HG03354 (cell line): ENCODE measurements around the gene TGM1.

Source experiments
- ATAC-seq: cut with Tn5 transposase; IDR thresholded peaks from one replicate; pipeline ENCODE4 v1.9.1; 2021; ENCODE audit warnings: mild to moderate bottlenecking; ENCODE audit not compliant: unreplicated experiment, poor library complexity, severe bottlenecking

Gene TGM1

GRCh38 chr14:24262821-24263733, at the start of gene TGM1:
TGM1 (minus strand) TSS chr14:24263177; CDS start chr14:24262352, 825 bp downstream.
- no peak for ATAC-seq

GRCh38 chr14:24311837-24312615, 49.0 kb upstream of the TGM1 start:
- no peak for ATAC-seq

GRCh38 chr14:24310646-24311604, 47.9 kb upstream of the TGM1 start, which contains the start of gene LTB4R:
LTB4R (plus strand) TSS chr14:24311502; CDS start chr14:24315652, 4,150 bp downstream.
- peak; percentile 72 for ATAC-seq

- no peak for ATAC-seq
Observed at GRCh38 chr14:24310265-24310645, 47.3 kb upstream of the TGM1 start.

GRCh38 chr14:24309538-24310264, 46.7 kb upstream of the TGM1 start, which contains the start of gene LTB4R2:
LTB4R2 (plus strand) TSS chr14:24310140; CDS start chr14:24310665, 525 bp downstream.
- no peak for ATAC-seq

GRCh38 chr14:24308342-24309124, 45.6 kb upstream of the TGM1 start:
- no peak for ATAC-seq

- peak; percentile 23 for ATAC-seq
Observed at GRCh38 chr14:24307575-24308341, 44.8 kb upstream of the TGM1 start, which contains the start of gene CIDEB. CIDEB (minus strand) TSS chr14:24307977; CDS start chr14:24307858, 119 bp downstream.

GRCh38 chr14:24307156-24307574, 44.2 kb upstream of the TGM1 start:
- ATAC-seq = no peak

- ATAC-seq = no peak
Observed at GRCh38 chr14:24304019-24304387, 41.0 kb upstream of the TGM1 start.

GRCh38 chr14:24300326-24300980, 37.5 kb upstream of the TGM1 start:
- ATAC-seq = no peak

- ATAC-seq = peak; percentile 75
Observed at GRCh38 chr14:24299255-24300191, 36.5 kb upstream of the TGM1 start, which contains the start of the genes DHRS1 and NOP9. DHRS1 (minus strand) TSS chr14:24299780; CDS start chr14:24299106, 674 bp downstream. NOP9 (plus strand) TSS chr14:24299850; CDS start chr14:24299955, 105 bp downstream.

- ATAC-seq = peak; percentile 12
Observed at GRCh38 chr14:24298892-24299254, 35.9 kb upstream of the TGM1 start.

- peak; percentile 27 for ATAC-seq
Observed at GRCh38 chr14:24297190-24297964, 34.4 kb upstream of the TGM1 start.

GRCh38 chr14:24296341-24297157, 33.6 kb upstream of the TGM1 start:
- peak; percentile 59 for ATAC-seq
